NCI-H187 (cell line): ENCODE measurements around the gene ZBTB43.
"Not testable (repeated sequence)": the region's sequence is repeated elsewhere in the genome, so short reads cannot be mapped to it uniquely, and the experiment has no call there.

Experiments used
- DNase-seq, 2 experiments: peaks; one replicate each; lab custom pipeline; 2025; lab: John Stamatoyannopoulos, UW

ZBTB43 gene, protein sequence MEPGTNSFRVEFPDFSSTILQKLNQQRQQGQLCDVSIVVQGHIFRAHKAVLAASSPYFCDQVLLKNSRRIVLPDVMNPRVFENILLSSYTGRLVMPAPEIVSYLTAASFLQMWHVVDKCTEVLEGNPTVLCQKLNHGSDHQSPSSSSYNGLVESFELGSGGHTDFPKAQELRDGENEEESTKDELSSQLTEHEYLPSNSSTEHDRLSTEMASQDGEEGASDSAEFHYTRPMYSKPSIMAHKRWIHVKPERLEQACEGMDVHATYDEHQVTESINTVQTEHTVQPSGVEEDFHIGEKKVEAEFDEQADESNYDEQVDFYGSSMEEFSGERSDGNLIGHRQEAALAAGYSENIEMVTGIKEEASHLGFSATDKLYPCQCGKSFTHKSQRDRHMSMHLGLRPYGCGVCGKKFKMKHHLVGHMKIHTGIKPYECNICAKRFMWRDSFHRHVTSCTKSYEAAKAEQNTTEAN

DNA sequence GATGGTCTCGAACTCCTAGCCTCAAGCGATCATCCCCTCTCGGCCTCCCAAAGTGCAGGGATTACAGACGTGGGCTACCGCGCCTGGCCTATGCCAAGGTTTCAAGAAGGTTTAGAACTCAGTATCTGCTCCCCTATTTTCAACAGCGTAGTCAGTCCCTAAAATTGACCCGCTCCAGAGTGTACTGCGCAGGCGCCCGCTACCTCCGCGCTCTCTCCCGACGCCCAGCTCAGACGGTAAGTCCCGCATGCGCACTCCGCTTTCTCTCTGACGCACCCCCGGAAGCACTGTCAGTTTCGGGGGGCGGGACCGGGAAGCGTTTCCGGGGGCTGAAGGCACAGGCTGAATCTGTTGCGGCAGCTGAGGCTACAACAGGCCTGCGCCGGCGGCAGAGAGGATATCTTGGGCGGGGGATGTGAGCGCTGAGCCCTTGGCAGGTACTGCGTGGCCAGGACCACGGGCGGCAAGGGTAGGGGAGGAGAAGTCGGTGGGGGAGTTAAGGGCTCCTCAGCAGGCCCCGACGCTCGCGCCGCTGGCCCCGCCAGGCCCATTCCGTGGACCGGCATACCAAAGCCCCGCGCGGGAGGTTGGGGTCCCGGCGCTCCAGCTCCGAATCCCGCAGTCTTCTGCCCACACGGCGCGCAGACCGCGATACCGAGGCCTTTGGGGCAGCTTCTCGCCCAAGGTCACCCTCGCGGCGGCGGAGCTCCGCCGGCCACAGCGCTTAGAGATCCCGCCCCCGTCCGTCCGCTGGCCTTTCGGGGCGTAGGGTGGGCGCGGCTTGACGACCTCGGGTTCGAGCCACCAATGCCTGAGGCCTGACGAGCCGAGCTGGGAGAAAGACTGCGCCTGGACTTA lies at the start of gene ZBTB43:
TSS of gene ZBTB43 (plus strand) at position 345 of the 858 bp plus-strand sequence. CDS start 27,470 bp downstream, outside the sequence.
- DNase-seq = peak; percentile 72 to 91

DNA sequence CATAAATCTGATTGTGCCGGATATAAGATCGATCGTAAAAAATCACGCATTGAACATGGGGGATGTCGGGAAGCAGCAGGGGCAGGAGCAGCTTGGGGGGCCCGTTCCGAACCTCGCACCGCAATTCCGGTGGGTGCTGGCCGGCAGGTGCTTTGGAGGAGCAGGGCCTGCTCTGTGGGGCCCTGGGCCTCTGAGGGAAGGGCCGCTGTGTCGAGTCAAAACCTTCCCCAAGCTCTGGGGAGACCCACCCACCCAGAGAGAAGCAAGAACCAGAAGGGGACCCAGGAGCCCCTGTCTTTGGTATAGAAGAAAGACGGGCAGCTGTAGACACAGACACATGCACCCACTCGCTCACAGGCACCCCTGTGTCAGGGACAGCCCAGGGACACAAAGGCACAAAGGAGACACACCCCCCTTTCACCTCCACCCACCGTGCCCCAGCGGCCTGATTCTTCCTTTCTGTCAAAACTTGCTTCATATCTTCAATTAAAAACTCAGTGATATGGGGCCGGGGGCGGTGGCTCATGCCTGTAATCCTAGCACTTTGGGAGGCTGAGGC lies 49.4 kb upstream of the ZBTB43 start:
- no peak for DNase-seq

DNA sequence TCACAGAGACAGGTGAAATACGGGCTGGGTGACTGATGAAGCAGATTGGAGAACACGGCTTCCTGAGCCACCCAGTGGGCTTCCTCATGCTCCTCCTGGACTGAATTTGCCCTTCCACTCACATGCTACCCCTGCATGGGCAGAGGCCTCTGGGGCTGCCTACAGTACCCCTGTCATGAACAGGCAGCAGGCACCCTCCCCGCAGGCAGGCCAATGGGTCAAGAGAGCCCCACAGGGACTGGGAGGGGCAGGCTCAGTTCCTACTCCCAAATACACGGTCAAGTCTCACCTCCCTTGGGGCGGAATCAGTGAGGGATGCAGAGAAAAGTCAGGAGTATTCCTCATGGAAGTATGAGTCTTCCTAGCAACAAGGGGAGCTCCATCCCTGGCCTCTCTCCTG lies 48.6 kb upstream of the ZBTB43 start:
- DNase-seq = no peak

DNA sequence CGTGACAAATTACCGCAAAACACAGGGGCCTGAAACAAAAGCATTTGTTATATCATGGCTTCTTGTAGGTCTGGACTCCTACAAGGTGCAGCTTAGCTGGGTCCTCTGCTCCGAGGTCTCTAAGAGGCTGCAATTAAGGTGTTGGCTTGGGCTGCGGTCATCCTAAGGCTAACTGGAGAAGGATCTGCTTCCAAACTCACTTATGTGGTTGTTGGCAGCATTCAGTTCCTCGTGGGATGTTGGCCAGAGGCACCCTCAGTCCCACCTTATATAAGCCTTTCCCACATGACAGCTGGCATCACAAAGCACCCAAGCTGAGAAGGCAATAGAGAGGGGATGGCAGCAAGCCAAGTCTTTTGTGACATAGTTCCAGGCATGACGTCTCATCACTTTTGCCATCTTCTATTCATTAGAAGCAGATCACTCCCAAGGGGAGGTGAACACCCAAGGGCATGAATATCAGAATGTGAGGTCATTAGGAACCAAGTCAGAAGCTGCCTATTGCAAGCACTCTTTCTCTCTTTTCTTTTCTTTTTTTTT lies 47.9 kb upstream of the ZBTB43 start:
- DNase-seq = no peak

DNA sequence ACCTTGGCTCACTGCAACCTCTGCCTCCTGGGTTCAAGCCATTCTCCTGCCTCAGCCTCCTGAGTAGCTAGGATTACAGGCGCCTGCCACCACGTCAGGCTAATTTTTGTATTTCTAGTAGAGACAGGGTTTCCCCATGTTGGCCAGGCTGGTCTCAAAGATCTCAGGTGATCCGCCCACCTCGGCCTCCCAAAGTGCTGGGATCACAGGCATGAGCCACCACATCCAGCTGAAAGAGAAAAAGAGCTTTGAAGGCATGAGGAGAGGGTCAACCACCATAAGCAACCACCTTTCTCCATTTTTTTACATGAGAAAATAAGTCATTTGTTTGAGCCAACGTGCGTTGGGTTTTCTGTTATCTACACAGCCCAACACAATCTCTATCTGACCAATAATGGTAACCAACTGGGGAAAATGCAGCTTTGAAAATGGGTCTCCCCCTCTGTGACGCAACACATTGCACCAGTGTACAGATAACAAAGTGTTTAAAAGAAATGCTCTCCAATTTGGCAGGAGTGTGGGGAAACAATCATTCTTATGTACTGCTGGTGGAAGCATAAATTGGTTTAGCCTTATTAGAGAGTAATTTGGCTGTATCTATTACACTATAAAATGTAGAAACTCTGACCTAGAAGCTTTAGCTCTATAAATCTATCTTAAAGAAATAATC lies 45.8 kb upstream of the ZBTB43 start:
- no peak for DNase-seq

DNA sequence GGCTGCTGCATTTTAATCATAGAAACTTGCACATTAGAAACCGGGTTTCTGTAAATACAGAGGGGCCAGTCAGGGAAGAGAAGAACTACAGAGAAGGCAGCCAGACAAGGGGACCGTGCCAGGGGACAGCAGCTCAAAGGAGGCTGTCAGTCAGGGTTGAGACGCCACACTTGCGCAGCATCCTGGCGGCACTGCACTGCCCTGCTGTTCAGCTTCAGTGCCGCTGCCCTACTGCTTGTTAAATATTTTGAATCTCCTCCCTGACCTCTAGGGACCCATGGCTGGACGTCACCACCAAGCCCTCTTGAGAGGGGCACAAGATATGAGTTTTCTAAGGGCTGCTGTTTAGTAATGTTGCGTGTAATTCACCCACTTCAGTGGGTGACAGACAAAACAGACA lies 43.6 kb upstream of the ZBTB43 start:
- DNase-seq = no peak

DNA sequence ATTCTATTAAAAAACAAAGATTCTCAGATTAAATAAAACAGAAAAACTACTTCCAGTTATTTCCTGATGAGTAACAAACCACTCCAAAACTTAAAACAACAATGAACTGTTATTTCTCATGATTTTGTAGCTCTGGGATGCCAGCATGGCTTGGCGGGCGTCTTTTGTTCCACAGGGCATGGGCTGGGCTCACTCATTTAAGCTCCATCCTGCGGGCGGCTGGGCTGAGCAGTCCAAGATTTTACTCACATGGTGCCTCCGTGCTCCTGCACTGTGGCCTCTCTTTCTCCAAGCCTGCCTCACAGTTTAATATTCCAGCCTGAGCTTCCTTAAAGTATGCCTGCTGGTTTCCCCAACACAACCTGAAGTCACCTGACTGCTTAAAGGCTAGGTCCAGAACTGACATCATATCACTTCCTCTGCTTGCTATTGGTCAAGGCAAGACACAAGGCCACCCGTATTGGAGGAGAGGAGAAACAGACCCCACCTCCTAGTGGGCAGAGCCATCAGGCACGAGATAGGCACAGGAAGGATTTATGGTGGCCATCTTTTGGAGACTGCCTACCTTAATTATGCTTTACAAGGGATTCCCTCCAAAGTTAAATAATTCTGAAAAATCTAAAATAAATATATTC lies 41.6 kb upstream of the ZBTB43 start:
- DNase-seq = no peak

DNA sequence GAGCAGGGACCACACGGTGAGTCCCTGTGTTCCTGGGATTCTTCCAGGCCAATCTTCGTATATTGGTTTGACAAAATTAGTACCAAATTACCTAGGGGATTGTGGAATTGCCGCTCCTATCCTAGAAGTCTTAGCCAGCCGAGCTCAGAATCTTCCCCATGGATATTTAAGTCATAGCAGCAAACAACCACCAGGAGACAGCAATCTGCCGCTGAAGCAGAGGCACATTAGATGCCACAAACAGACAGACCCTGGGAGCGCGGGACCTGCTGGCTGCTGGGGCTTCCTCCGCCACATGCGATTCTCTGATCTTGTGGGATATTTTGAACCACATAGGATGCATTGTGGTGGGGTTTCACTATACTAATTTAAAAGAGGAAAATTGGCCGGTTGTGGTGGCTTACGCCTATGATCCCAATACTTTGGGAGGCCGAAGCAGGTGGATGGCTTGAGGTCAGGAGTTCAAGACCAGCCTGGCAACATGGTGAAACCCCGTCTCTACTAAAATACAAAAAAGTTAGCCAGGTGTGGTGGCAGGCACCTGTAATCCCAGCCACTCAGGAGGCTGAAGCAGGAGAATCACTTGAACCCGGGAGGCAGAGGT lies 31.7 kb upstream of the ZBTB43 start:
- no peak for DNase-seq

DNA sequence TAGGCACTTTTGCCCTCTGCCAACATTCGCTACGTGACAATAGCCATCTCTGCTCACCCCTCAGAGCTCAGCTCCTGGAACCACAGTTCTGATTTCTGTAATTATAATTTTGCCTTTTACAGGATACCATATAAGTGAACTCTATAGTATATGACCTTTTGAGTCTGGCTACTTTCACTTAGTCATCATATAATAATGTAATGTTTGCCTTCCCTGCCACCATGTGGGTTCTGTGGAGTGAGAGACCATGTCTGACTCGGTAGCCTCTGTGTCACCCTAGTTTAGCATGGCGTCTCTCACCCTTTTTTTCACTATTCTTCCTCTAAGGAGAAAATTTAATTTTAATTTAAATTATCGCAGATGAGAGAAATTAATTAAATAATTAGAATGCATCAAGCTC lies 28.9 kb upstream of the ZBTB43 start:
- no peak for DNase-seq

DNA sequence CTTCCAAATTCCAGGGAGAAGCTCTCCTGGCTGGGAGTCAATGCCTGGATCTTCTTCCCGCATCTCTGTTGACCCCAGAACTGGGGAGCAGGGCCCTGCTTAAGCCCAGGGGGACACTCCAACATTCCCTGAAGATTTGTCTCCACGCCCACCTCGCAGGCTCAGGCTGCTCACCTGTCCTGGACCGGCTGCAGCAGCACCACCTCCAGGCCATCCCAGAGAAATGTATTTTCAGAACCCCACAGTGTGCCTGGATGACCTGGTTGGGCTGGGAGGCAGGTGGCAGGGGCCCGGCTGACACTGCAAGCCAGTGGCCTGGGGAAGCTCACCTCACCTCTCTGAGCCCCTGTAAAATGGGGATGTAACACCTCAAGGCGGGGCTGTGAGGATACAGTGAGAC lies 27.1 kb upstream of the ZBTB43 start:
- no peak for DNase-seq

DNA sequence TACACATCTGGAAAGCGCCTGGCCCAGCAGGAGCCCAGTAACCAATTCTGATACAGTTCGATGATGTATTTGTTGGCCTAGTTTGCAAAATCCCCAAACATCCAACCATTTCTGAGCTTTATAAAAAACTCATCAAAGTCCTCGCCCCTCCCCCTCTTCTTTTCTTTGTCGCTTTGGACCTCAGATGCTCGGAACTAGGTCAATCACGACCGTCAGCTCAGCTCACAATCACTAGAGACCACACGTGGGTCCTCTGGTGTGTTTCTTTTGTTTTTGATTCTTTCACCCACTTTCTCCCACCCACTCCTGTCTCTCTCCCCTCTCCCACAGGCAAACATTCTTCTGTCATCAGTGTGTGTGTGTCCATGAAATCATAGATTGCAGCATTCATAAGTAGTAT lies 26.7 kb upstream of the ZBTB43 start:
- no peak for DNase-seq

DNA sequence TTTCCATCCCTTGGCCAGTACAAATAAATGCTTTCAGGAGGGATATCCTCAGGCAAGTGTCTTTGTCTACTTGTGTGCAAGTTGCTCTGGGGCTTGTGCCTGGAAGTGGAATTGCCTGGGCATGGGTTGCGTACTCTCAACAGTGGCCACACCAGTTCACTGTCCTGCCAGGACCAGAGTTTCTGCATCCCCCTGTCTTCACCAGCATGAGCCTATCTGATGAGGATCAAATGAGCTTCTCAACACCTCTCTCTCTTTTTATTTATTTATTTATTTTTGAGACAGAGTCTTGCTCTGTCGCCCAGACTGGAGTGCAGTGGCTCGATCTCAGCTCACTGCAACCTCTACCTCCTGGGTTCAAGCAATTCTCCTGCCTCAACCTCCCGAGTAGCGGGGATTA lies 26.1 kb upstream of the ZBTB43 start:
- DNase-seq = not testable (repeated sequence)

DNA sequence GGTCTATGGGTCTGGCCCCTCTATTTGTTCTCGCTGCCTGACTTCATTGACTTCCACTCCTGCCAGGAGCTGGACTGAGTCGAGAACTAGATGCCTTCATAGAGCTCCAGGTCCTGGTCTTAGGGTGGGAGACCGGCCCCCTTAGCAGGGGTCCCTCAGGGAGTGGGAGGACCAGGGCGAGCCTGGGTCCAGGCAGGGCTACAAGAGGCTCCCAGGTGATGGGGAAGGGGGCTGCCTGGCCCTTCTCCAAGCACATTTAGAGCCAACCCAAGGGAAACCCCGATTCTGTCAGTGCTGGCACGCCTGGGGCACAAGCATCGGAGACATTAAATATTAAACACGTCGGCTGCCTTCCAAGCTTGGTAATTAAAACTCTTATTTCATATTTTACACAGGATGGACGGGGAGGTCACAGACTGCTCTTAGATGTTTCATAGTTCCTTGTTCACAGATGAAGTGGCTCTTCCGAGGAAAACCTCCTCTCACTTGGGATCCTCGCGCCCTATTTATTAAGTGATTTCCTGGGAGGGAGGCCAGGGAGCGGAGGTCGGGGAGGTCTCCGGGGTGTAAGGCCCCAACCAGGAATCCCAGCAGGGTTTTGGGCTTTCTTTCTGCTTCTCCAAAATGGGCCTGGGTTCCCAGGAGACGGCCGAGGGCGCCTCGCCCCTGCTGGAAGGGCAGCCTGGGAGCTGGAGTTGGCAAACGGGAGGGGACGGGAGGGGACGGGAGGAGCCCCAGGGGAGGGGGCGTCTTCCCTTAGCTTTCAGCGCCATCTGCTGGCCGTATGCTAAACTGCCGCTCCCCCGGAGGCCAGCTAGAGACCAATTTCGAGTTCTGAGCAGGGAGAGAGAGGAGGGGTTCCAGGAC lies 23.4 kb upstream of the ZBTB43 start:
- peak; percentile 23 to 54 for DNase-seq

DNA sequence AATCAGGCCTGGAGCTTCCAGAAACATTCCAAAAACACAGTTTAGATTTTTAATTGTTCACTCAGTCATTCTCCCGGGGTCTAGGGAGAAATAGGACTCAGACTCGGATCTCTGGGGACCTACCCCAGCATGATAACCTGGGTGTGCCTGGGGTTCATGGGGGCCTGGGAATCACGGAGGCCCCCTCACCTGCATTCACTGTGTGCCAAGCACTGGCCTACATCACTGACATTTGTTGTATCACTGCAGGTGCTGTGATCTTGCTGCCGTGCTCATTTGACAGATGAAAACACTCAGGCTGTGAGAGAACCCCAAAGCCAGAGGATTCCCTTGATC lies 22.8 kb upstream of the ZBTB43 start:
- no peak for DNase-seq

DNA sequence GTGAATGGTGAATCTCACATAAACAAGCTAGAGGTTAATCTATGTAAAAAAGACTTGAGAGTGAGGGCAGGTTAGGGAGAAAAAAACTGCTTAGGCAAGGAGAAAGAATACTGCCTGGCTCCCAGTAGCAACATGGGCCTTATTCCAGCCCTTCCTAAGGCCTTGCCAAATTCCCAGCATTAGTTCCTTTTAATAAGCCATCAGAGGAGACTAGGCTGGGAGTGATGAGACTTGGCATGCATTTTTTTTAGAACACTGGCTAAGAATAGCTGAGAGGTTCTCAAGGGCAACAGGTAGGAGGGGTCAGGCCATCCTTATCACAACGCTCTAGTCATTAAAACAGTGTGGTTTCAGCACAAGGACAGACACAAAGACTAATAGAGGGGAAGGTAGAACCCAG lies 20.9 kb upstream of the ZBTB43 start:
- no peak for DNase-seq

DNA sequence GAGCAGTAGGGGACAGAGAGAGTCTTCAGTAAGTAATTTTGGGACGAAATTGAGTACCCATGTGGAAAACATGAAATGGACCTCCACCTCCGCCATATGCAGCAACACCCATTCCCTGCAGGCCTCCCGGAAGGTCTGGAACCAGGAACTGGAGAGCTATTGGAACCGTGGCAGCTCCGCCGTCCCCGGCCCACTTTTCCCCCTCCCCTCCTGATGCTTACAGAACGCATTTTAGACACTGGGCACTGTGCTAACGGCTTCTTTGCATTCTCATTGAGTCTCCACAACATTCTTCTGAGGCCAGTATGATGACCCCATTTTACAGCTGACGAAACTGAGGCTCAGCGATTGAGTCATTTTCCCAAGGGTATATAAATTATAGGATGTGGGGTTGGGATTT lies 20.4 kb upstream of the ZBTB43 start:
- DNase-seq = no peak

DNA sequence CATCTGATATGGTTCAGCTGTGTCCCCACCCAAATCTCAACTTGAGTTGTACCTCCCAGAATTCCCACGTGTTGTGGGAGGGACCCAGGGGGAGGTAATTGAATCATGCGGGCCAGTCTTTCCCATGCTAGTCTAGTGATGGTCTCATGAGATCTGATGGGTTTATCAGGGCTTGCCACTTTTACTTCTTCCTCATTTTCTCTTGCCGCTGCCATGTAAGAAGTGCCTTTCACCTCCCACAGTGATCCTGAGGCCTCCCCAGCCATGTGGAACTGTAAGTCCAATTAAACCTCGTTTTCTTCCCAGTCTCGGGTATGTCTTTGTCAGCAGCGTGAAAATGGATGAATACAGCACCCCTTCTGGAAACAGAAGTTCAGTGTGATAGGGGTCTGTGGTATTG lies 20.0 kb upstream of the ZBTB43 start:
- DNase-seq = not testable (repeated sequence)

DNA sequence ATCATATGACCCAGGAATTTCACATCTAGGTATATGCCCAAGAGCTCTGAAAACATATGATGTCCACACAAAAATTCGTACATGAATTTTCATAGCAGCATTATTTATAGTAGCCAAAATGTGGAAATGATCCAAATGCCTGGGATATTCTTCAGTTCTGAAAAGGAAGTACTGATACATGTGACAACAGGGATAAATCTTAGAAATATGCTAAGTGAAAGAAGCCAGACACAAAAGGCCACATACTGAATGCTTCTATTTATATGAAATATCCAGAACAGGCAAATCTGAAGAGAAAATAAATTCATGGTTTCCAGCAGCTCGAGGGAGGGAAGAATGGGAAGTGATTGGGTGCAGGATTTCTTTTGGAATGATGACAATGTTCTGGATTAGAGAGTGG lies 16.8 kb upstream of the ZBTB43 start:
- DNase-seq = no peak

DNA sequence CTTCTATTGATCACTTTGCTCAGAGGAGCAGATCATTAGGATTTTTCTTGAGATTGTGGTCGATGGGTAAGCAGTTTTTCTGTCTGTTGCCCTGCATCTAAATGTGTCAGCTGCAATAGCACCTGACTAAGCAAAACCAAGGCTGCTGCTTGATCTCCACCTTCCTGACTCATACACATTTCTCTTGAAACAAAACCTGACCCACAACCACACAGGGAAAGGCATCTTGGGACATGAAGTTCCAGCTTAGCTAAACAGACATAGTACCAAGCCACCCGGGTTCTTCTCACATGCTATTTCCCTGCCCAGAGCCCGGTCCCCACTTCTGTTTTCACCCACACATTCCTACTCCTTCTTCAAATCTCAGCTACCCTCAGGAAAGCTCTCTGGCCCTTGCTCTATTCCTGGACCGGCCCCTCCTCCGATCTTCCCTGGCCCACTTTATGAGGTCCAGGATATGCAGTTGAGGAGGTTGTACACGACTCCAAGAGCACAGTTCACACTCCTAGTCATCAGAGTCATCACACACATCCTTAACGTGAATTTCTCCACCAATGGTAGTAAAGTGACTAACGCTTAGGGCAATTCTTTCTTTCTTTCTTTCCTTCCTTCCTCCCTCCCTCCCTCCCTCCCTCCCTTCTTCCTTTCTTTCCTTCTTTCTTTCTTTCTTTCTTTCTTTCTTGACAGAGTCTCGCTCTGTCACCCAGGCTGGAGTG lies 16.0 kb upstream of the ZBTB43 start:
- no peak for DNase-seq

DNA sequence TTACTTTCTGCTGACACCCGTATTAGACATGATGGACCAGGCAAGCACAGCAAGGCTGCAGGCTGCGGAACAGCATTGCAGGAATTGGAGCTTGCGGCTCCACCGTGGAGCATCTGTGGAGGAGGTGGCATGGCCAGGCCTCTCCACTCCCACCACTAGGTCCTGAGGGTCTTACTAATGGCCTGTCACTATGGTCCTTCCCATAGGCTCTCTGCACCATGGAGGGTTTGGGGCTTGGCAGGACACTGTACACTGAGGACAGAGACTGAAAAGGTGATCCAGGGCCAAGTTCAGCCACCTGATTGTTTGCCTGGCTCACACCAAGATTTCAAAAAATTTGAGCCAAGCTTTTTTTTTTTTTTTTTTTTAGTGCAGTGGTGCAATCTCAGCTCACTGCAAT lies 14.3 kb upstream of the ZBTB43 start:
- no peak for DNase-seq
